ENCODE data around the gene CCNYL1.

CCNYL1 gene

GRCh38 chr2:207791579-207792243 is 80.3 kb downstream of the CCNYL1 start:
- no peak for DNase-seq (ENCODE audit: low read depth)

GRCh38 chr2:207792244-207792785 is 80.9 kb downstream of the CCNYL1 start:
- DNase-seq (ENCODE audit: low read depth) = no peak

GRCh38 chr2:207796585-207797350 is 85.3 kb downstream of the CCNYL1 start:
- DNase-seq (ENCODE audit: low read depth) = no peak

GRCh38 chr2:207801259-207801658 is 89.8 kb downstream of the CCNYL1 start:
- no peak for DNase-seq (ENCODE audit: low read depth)

GRCh38 chr2:207802650-207803049 is 91.2 kb downstream of the CCNYL1 start:
- no peak for DNase-seq (ENCODE audit: low read depth)

Measured in T follicular helper cell (primary cell).